ENCODE data around the gene EVPLL.

- TF ChIP-seq CTCF (IDR thresholded peaks at IDR 0.05 in 4 of 5, conservative IDR thresholded peaks at IDR 0.05 in 1 of 5) (no peak), POLR2A (IDR thresholded peaks at IDR 0.05) (peak; percentile 64 to 71)
Measured at GRCh38 chr17:18363101-18364049, 14.2 kb upstream of the EVPLL start, which contains the start of gene SHMT1.

Data from gastrocnemius medialis (tissue), 4 donors.